Caki2 (cell line): ENCODE data around the gene PMPCB. TPM values are rescaled to one million over a fixed set of nuclear protein-coding genes. Genes with fewer than 3 reads are reported as not detected.

Source experiments
- total RNA-seq: library from RNA; depleted of rRNA; stranded (reverse); fragments of >200 nt; shearing (Covaris generic); gene quantifications from 2 replicates; pipeline ENCODE4 v1.2.3, GENCODE V29; 2014; ENCODE audit warnings: low replicate concordance; rRNA removed

PMPCB gene
- total RNA-seq, 1 experiment from 2014 or later: 92.5 TPM

Other genes with a start within 250 kb of the PMPCB start
- 0.34 TPM in 1 of 2 replicates, not detected in the other for gene FBXL13, start 222.6 kb upstream of the PMPCB start, total RNA-seq
- 46.5 and 53.9 TPM in 2 replicates for gene ARMC10, start 222.3 kb upstream of the PMPCB start, total RNA-seq
- gene NAPEPLD, start 148.3 kb upstream of the PMPCB start, total RNA-seq: 8.5 and 13.1 TPM in 2 replicates
- 17.0 and 17.8 TPM in 2 replicates for gene DNAJC2, start 47.3 kb downstream of the PMPCB start, total RNA-seq
- gene PSMC2, start 50.2 kb downstream of the PMPCB start, total RNA-seq: 219 and 263 TPM in 2 replicates
- not detected in 2 replicates for gene SLC26A5, start 148.8 kb downstream of the PMPCB start, total RNA-seq